Measurements from ENCODE around the gene CATSPERE.
A peak's percentile ranks its signal among the peaks of the same experiment; 100 is the strongest.

CATSPERE gene

DNA sequence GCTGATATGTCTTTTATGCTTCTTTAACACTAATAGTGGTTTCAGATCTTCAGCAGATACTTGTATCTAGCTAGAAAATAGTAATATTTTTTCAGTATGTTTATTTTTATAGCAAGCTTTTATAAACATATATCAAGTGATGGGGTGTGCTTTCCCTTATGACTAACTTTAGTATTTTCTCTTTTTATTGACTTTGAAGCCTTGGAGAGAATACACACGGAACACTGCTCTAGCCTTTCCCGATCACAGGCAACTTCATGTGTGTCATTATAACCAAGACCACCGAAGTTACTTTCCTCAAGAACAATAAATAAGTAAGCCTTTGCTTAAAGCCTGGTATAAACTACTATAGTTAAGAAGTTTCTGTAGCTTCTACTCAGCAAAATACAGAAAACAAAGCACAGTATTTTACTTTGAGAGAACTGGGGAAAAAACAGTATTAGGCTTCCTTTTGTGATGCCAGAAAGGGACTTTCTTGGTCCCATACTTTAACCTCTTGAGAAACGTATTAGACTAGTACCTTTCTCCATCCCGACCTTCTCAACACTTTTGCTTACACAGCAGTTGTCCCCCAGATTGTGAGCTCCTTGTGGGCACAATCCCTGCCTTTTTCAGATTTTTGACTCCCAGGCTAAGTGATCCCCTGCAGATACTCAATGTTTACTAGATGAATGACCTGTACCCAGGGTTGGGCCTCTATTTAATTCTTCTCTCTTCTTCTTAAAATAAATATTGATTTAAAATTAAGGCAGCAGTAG, 12.6 kb upstream of the CATSPERE start:
- DNase-seq (ENCODE audit: insufficient read length, low spot score) (no peak), FAIRE-seq (peak; percentile 66)
- TF ChIP-seq, protein P1, sequence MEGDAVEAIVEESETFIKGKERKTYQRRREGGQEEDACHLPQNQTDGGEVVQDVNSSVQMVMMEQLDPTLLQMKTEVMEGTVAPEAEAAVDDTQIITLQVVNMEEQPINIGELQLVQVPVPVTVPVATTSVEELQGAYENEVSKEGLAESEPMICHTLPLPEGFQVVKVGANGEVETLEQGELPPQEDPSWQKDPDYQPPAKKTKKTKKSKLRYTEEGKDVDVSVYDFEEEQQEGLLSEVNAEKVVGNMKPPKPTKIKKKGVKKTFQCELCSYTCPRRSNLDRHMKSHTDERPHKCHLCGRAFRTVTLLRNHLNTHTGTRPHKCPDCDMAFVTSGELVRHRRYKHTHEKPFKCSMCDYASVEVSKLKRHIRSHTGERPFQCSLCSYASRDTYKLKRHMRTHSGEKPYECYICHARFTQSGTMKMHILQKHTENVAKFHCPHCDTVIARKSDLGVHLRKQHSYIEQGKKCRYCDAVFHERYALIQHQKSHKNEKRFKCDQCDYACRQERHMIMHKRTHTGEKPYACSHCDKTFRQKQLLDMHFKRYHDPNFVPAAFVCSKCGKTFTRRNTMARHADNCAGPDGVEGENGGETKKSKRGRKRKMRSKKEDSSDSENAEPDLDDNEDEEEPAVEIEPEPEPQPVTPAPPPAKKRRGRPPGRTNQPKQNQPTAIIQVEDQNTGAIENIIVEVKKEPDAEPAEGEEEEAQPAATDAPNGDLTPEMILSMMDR (IDR thresholded peaks at IDR 0.05; ENCODE audit: insufficient read depth, missing control alignments): no peak

DNA sequence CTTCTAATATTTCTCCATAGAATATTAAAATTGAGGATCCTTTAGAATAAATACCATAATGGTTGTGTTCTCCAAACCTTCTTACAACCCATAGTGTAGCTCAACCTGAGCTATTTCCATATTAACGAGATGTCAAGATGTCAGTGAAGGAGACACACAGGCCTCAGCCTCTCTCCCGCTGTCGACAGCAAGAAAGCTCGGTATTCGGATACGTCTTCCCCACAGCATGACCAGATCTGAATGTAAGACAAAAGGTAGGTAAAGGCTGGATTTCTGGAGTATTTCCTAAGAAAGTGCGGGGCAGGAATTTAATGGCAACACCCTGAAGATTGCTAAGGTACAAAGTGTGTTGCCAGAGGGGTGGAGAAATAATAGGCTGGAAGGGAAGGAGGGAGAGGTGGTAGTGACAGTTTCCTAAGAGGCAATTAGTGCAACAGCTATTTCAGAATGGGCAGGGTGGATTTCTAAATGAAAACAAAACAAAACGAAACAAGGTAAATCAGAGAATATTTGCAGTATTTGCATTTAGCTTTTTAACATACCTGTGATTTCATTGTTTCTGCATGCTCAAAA, 11.1 kb upstream of the CATSPERE start:
- FAIRE-seq (peak; percentile 94), DNase-seq (ENCODE audit: insufficient read length, low spot score) (no peak)
- TF ChIP-seq, protein P1 (IDR thresholded peaks at IDR 0.05; ENCODE audit: insufficient read depth, missing control alignments): no peak

DNA sequence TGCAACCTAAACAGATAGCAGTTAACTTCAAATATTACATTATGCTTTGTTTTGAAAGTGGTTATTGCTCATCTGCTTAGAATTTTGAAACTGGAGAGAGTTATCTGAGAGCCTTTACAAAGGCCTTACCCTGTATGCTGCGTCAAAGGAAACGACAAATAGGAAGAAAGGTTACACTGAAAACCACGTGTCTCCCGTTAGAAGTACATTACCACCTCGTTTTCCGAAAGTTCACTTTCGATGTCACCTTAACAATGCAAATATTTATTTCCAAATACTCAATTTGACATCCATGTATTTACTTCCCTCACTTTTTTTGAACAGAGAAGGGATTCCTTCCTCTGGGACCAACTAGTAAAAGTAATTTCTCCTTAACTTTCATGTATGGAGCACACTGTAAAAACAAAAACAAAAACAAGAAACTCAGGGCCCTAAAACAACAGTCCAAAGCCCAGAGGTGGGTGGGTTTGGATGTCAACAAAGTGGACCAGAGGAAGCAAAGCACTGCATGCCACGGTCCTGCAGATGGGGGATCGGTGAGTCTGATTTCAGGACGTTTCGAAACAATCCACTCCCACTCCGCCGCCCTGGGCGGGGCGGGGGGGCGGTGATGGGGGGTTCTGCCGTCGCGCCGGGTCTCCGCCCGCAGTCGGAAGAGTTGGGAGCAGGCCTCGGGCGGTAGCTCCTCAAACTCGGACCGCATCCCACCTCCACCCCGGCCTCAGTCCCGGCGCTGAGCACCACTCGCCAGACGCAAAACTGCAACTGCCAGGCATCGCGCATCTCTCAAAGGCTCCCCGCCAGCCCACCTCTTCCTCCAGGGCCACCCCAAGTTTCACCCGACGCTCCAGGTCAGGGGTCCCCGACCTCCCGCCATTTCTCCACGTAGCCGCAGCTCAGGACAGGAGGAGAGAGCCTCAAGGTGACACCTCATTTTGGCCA, 10.2 kb upstream of the CATSPERE start:
- DNase-seq (ENCODE audit: insufficient read length, low spot score) (no peak), FAIRE-seq (no peak)
- TF ChIP-seq, protein P1 (IDR thresholded peaks at IDR 0.05; ENCODE audit: insufficient read depth, missing control alignments): no peak

DNA sequence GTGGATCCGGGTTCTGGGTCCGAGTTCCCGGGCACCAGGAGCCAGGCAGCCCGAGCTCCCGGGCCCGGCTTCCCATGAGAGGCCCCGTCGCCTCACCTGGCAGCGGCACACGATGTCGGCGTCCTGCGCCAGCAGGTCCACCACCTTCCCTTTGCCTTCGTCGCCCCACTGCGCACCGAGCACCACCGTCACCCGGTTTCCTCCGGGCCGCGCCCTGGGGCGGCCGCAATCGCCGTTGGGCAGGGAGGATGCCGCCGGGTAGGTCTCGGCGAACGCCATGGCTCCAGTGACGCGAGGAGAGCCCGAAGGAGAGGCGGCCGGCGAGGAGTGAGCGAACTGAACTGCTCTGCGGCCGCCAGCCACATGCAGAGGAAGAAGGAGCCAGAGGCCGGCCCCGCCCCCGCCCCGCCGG, 9.5 kb upstream of the CATSPERE start, which contains the start of gene ADSS2:
Gene ADSS2 (minus strand): TSS at position 371 of the 412 bp plus-strand sequence. CDS start 92 bp downstream, at position 279.
- TF ChIP-seq, protein P1 (IDR thresholded peaks at IDR 0.05; ENCODE audit: insufficient read depth, missing control alignments): no peak
- DNase-seq (ENCODE audit: insufficient read length, low spot score) (no peak), FAIRE-seq (no peak)

DNA sequence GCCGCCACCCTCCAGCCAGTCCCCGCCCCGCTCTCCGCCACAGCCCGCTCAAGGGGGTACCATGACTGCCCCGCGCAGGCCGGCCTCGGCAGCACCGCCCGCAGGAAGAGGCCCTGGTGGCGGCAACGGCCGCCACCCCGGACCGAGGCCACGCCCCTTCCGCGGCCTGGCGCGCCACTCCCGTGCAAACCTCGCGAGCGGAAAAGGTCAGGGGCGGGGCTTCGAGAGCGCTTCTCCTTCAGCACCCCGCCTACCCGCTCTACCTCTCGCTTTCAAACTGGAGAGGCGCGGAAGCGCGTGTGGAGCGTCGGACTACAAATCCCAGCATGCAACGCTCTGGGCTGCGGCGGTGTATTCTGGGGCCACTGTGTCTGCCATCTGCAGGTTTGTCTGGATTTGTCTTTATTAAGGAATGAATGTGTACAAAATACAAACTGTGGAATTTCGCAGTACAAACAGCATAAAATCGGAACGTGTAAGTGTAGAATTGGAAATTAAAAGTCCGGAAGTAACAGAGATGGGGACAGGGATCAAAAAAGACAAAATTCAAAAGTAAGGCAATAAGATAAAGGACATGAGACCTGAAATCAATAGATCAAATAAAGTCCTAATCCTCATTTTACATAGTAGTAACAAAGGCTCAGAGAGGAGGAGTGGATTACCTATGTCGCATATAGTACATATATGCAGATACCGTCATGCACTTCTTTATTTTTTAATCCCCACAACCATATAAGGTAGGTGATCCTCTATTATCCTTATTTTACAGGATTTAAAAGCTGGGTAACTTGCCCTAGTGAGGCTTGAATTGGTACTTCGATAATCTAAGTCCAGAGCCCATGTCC, 8.9 kb upstream of the CATSPERE start:
- DNase-seq (ENCODE audit: insufficient read length, low spot score) (peak; percentile 66), FAIRE-seq (peak; percentile 97)
- TF ChIP-seq, protein P1 (IDR thresholded peaks at IDR 0.05; ENCODE audit: insufficient read depth, missing control alignments): peak; percentile 35

DNA sequence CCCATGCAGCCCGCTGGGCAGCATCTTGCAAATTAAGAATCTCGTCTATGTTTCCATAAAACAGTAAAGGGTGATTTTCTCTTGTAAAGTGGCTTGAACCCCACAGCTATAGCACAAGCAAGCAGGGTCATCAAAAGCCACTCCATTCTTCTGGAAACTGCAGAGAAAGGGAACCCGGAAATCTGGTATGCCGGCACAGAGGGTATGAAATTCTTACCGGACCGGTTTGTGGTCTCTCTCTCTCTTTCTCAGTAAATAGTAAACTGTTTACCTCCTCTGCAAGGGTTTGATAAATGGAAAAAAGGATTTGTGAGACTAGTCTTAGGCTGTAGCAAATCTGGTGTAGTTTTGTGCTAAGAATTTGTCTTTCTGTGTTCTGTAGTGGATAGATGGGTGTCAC, 6.7 kb upstream of the CATSPERE start:
- no peak for DNase-seq (ENCODE audit: insufficient read length, low spot score)
- no peak for FAIRE-seq
- TF ChIP-seq, protein P1 (IDR thresholded peaks at IDR 0.05; ENCODE audit: insufficient read depth, missing control alignments): no peak

All from D721Med (cell line).